Measurements from ENCODE around the gene TROAP. TPM values are rescaled to one million over a fixed set of nuclear protein-coding genes. Genes with fewer than 3 reads are reported as not detected.

The TROAP gene
- total and polyA plus RNA-seq, 5 donors, result 0.25 to 1.7 (median 0.79) TPM; not detected in 1

DNA sequence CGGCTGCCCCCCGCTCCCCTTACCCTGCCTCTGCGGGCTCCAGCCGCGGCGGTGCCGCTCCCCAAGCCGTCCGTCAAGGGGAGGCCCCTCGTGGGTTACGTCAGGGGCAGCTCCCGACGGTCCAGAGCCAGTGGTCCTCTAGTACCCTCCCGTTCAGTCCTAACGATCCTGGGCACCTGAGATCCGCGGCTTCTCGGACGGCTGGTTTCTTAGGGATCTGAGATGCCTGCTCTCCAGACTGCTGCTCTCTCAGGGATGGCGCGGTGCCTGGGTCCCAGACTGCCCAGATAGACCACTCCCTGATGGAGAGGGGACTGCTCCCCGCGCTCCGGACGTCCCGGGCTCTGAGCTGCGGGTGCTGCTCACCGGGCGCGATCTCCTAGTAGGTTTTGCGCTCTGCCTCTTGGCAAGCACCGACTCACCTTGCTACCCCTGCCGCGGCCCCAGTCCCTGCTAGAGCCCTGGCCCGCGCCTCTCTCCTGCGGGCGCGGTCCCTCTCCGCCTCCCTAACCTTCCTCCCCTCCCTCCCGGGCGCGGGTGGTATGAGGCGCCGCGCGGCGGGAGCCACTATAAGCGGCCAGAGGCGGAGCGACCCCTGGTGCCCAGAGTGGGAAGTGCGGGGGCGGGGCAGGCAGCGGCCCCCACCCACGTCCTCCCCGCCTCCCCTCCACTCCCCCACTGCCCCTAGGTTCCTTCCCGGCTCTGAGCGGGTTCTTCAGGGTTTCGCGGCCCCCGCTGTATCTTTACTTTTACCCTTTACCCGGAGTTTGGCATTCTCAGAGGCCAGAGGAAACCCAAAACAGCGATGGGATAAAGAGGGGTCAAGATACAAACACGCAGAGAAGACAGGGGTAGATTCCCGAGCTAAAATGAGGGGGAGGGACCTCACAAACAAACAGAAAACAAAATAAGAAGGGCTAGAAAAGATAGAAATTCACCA is 13.9 kb downstream of the TROAP start, which contains the start of gene C1QL4:
Gene C1QL4, minus strand, starts transcription at position 544 of the 940 bp plus-strand sequence. CDS start 711 bp downstream, outside the sequence.
- 3% methylated on average over 65 of the region's 65 CpGs for WGBS
- Histone ChIP-seq H3K4me3 (ENCODE audit: low read length) (peak within 1 kb of the TSS; percentile 41), H3K9me3 (ENCODE audit: control insufficient read depth, low read length) (no peaks in the 10 kb centered on the region), H3K27me3 (ENCODE audit: control insufficient read depth, insufficient read depth) (no peaks in the 10 kb centered on the region), H3K4me1 (ENCODE audit: control insufficient read depth, insufficient read depth, low read length) (peaks cover 2% of the 10 kb centered on the region), H3K27ac (ENCODE audit: low read length) (no peak within 1 kb of the TSS)
- intact Hi-C loops (cut with DNase I), result loop anchor here in 2 of 4 donors (5.0 to 10.0 kb wide), 2 partner anchors 50 to 52 kb away; no protein-coding TSS in a partner anchor
- ATAC-seq (peak; percentile 83 to 89), DNase-seq (peak; percentile 85 to 94 (median 93))

DNA sequence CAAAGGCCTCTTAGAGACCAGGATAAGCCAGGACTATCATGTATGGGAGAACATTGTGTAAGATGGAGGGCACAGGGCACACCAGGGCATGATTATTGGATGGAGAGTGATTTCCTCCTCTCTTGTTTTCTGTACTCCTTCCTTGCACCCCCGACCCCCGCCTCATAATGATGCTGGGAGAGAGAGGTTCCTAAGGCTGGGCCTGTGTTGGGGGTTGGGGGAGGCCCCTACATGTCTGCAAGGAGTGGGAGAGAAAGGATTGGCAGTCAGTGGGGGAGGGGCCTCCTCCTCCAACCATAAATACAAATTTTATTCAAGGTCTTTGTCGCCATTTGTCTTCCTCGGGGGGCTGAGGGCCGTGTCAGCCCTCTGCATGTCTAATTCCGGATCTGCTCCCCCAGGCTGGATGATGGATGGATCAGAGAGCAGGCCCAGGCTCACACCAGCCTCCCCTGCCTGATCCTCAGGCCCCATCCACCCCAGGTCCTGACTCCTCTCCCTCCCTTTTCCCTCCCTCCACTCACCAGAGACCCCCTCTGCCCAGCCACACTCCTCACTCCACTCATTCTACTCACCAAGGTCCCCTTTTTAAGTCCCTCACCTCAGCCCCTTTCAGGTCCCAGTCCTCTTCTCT is 15.9 kb downstream of the TROAP start:
- 81% methylated on average over 6 of the region's 6 CpGs for WGBS
- Histone ChIP-seq H3K27me3 (ENCODE audit: control insufficient read depth, insufficient read depth) (no peaks in the 10 kb centered on the region), H3K27ac (ENCODE audit: low read length) (no peak overlapping the region), H3K4me3 (ENCODE audit: low read length) (no peak overlapping the region), H3K9me3 (ENCODE audit: control insufficient read depth, low read length) (no peaks in the 10 kb centered on the region), H3K4me1 (ENCODE audit: control insufficient read depth, insufficient read depth, low read length) (peaks cover 5% of the 10 kb centered on the region)
- DNase-seq, result no peak
- ATAC-seq, result no peak
- intact Hi-C loops (cut with DNase I), result loop anchor here in 2 of 4 donors (5.0 to 10.0 kb wide), 2 partner anchors 52 to 54 kb away; no protein-coding TSS in a partner anchor

- DNase-seq, result no peak
- intact Hi-C loops (cut with DNase I), result loop anchor here in 2 of 4 donors (5.0 to 10.0 kb wide), 2 partner anchors 52 to 55 kb away; no protein-coding TSS in a partner anchor
- Histone ChIP-seq H3K27me3 (ENCODE audit: control insufficient read depth, insufficient read depth) (no peaks in the 10 kb centered on the region), H3K4me3 (ENCODE audit: low read length) (no peak overlapping the region), H3K4me1 (ENCODE audit: control insufficient read depth, insufficient read depth, low read length) (peaks cover 5% of the 10 kb centered on the region), H3K27ac (ENCODE audit: low read length) (no peak overlapping the region), H3K9me3 (ENCODE audit: control insufficient read depth, low read length) (no peaks in the 10 kb centered on the region)
- ATAC-seq, result no peak
- WGBS, result 63% methylated on average over 5 of the region's 5 CpGs
Measured at GRCh38 chr12:49339464-49339861, 16.4 kb downstream of the TROAP start.

- peaks cover 5% of the 10 kb centered on the region for H3K4me1 ChIP-seq (ENCODE audit: control insufficient read depth, insufficient read depth, low read length)
- ATAC-seq, result no peak
- intact Hi-C loops (cut with DNase I), result loop anchor here in 2 of 4 donors (5.0 kb wide), 2 partner anchors 48 to 53 kb away; no protein-coding TSS in a partner anchor
- DNase-seq, result no peak
- no peak overlapping the region for H3K4me3 ChIP-seq (ENCODE audit: low read length)
- 66% methylated on average over 6 of the region's 6 CpGs for WGBS
- H3K27ac ChIP-seq (ENCODE audit: low read length), result no peak overlapping the region
- H3K9me3 ChIP-seq (ENCODE audit: control insufficient read depth, low read length), result no peaks in the 10 kb centered on the region
- no peaks in the 10 kb centered on the region for H3K27me3 ChIP-seq (ENCODE audit: control insufficient read depth, insufficient read depth)
Measured at GRCh38 chr12:49340095-49340870, 17.2 kb downstream of the TROAP start.

DNA sequence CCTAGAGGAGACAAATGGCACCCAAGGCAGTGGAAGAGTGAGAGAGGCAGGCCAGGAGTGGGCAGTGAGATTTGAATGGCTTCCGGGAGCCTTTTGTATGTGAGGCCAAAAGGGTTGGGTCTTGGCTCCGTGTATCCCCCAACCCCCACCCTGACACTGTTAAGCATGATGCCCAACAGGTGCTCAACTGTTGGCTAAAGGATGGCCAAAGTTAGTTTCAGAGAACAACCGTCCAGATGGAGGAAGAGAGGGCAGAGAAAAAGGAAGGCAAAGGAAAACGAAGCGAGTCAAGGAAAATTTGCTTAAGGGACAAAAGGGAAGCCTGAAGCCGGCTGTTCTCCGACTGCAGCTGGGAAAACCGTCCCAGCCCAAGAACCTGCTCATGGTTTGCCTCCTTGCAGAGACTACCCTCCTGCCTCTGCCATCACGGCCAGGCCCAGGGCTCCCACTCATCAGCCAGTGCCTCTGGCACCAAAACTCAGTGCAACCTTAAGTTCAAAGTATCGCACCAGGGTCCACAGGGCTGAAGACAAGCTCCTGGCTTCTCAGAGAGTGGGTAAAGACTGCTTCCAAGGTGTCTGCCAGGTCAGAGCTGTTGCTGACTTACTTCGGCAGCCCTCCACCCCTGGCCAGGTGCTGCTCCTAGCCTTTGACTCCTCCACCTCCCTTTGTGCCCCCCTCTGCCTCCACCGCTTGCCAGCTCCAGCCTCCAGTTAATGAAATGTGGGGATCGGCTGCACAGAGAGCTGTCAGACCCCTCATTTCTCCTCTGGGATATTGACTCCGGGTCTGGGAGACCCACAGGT is 18.1 kb downstream of the TROAP start:
- WGBS, result 49% methylated on average over 14 of the region's 14 CpGs
- no peak overlapping the region for H3K4me3 ChIP-seq (ENCODE audit: low read length)
- ATAC-seq, result no peak
- intact Hi-C loops (cut with DNase I), result loop anchor here in 2 of 4 donors (5.0 kb wide), 2 partner anchors 49 to 54 kb away; no protein-coding TSS in a partner anchor
- no peak overlapping the region for H3K27ac ChIP-seq (ENCODE audit: low read length)
- no peak for DNase-seq
- no peaks in the 10 kb centered on the region for H3K27me3 ChIP-seq (ENCODE audit: control insufficient read depth, insufficient read depth)
- no peaks in the 10 kb centered on the region for H3K9me3 ChIP-seq (ENCODE audit: control insufficient read depth, low read length)
- H3K4me1 ChIP-seq (ENCODE audit: control insufficient read depth, insufficient read depth, low read length), result peaks cover 6% of the 10 kb centered on the region

DNA sequence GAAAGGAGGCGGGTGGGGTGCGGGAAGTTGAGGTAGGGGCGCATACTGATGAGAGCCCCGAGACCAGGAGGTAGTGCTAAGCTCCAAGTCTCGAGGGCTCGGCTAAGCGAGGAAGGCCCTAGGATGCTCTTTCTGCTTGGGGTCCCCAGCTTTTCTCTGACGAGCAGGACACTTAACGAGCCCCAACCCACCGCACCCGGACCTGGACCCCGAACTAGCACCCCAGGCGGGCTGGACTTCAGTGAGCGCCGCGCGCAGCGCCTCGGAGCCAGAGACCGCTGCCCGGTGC is 18.7 kb downstream of the TROAP start:
- H3K4me1 ChIP-seq (ENCODE audit: control insufficient read depth, insufficient read depth, low read length), result peaks cover 6% of the 10 kb centered on the region

GRCh38 chr12:49342066-49342913 is 19.2 kb downstream of the TROAP start:
- under 1% methylated on average over 58 of the region's 58 CpGs for WGBS
- ATAC-seq (peak; percentile 52 to 68), DNase-seq (peak; percentile 78 to 89 (median 87))
- Histone ChIP-seq H3K27me3 (ENCODE audit: control insufficient read depth, insufficient read depth) (no peaks in the 10 kb centered on the region), H3K4me1 (ENCODE audit: control insufficient read depth, insufficient read depth, low read length) (peaks cover 5% of the 10 kb centered on the region), H3K9me3 (ENCODE audit: control insufficient read depth, low read length) (no peaks in the 10 kb centered on the region), H3K27ac (ENCODE audit: low read length) (no peak overlapping the region), H3K4me3 (ENCODE audit: low read length) (peak overlapping the region; percentile 24)
- intact Hi-C loops (cut with DNase I), result loop anchor here in 2 of 4 donors (5.0 kb wide), 2 partner anchors 50 to 55 kb away; no protein-coding TSS in a partner anchor

More for the DNA sequence above, 18.7 kb downstream of the TROAP start:
- ATAC-seq (no peak), DNase-seq (peak in 1 of 3 donors; percentile 57)
- 27% methylated on average over 21 of the region's 21 CpGs for WGBS
- Histone ChIP-seq H3K9me3 (ENCODE audit: control insufficient read depth, low read length) (no peaks in the 10 kb centered on the region), H3K4me3 (ENCODE audit: low read length) (peak overlapping the region; percentile 24), H3K27me3 (ENCODE audit: control insufficient read depth, insufficient read depth) (no peaks in the 10 kb centered on the region), H3K27ac (ENCODE audit: low read length) (no peak overlapping the region)
- intact Hi-C loops (cut with DNase I), result loop anchor here in 2 of 4 donors (5.0 kb wide), 2 partner anchors 49 to 54 kb away; no protein-coding TSS in a partner anchor

GRCh38 chr12:49342914-49343731 is 20.1 kb downstream of the TROAP start:
- H3K27me3 ChIP-seq (ENCODE audit: control insufficient read depth, insufficient read depth), result no peaks in the 10 kb centered on the region
- peaks cover 5% of the 10 kb centered on the region for H3K4me1 ChIP-seq (ENCODE audit: control insufficient read depth, insufficient read depth, low read length)
- no peaks in the 10 kb centered on the region for H3K9me3 ChIP-seq (ENCODE audit: control insufficient read depth, low read length)
- H3K27ac ChIP-seq (ENCODE audit: low read length), result no peak overlapping the region
- ATAC-seq, result no peak
- intact Hi-C loops (cut with DNase I), result loop anchor here in 2 of 4 donors (5.0 kb wide), 2 partner anchors 51 to 56 kb away; no protein-coding TSS in a partner anchor
- H3K4me3 ChIP-seq (ENCODE audit: low read length), result peak overlapping the region; percentile 24
- 5% methylated on average over 33 of the region's 33 CpGs for WGBS
- DNase-seq, result peak in 2 of 3 donors; percentile 67 to 73
